Right renal pelvis (tissue), 4 donors: ENCODE measurements around the gene COL6A3. TPM values are rescaled to one million over a fixed set of nuclear protein-coding genes. Genes with fewer than 3 reads are reported as not detected.

ENCODE experiments used
- DNase-seq, 4 donors: peaks; one replicate each; pipeline ENCODE4 v3.0.0-alpha.2; 2013; ENCODE audit warnings: low read depth in 4 of 4, low spot score in 3 of 4, missing footprints in 1 of 4
- polyA plus RNA-seq, 4 donors: library from polyadenylated mRNA; unstranded; fragments of 120-200 nt; gene quantifications; one replicate each; pipeline ENCODE4 v1.2.1, GENCODE V29; 2013; ENCODE audit not compliant: insufficient read length in 4 of 4

COL6A3 gene
- polyA plus RNA-seq, 4 donors, result 233 to 270 (median 248) TPM

DNA sequence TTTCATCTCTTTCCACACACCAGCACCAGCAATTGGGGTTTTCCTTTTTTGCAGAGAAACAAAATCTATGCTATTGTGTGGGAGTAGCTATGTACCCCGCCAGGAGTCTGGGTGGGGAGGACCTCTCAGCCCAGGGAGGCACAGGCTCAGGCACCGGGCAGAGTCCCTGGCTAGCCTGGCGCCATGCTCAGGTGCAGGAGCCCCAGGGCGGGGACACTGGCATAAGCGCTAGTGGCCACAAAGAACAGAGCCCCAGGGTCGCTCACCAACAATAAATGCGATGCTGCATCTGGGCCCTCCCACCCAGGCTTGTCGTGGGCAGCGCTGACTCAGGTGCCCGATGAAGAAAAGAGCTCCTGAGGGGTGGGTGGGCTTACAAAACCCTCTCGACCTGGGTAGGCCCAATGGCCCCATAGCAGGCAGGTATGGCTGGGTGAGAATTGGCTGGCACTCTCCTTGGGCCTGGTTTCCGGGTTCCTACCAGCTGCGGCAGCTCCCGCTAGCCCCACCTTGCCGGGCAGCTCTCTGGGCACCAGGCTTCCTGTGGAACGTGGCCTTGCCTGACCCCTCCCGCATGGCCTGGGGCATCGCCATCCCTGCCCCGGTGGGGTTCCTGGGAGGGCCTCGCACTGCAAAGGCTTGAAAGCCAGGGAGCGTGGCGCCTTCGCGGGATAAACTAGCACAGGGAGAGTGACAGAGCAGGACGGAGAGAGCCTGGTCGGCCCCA, 31.8 kb upstream of the COL6A3 start:
- DNase-seq, result no peak

DNA sequence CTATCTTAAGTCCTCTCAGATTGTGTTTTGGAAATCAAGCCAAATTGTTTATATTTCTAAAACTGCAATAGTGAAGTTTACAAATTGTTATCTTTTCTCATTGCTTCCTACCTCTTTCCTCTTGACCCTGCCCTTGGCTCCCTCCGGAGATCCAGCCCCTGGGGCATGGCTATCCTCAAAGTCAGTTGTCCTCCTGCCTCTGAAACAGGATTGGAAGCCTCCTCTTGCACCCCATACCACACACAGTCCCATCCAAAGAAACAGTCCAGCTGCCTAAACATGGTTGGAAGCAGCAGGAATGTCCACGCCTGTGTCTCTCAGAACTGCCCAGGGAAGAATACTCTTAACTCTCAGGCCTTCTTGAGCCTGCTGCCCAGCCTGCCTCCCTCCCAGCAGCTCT, 30.1 kb upstream of the COL6A3 start:
- no peak for DNase-seq

GRCh38 chr2:237441605-237442274, 27.8 kb upstream of the COL6A3 start:
- no peak for DNase-seq

- no peak for DNase-seq
Measured at GRCh38 chr2:237440819-237441281, 26.9 kb upstream of the COL6A3 start.

- no peak for DNase-seq
Measured at GRCh38 chr2:237438080-237438940, 24.3 kb upstream of the COL6A3 start.

DNA sequence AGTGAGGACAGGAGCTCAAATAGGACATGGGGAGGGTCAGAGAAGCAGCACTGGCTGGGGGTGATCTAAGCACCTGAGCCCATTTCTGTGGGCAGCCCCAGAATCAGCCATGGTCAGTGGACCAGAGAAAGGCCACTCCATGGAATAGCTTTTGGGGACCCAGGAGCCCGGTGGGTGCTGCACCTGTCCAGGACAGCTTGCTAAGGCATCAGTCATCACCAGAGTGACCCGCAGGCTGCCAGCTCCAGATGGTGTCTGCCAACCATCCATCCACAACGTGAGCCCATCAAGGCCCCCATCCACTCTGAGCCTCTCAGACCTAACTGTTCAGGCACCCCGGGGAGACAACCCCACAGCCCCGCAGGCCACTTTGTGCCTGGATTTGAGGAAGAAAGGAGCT, 23.6 kb upstream of the COL6A3 start:
- no peak for DNase-seq

DNA sequence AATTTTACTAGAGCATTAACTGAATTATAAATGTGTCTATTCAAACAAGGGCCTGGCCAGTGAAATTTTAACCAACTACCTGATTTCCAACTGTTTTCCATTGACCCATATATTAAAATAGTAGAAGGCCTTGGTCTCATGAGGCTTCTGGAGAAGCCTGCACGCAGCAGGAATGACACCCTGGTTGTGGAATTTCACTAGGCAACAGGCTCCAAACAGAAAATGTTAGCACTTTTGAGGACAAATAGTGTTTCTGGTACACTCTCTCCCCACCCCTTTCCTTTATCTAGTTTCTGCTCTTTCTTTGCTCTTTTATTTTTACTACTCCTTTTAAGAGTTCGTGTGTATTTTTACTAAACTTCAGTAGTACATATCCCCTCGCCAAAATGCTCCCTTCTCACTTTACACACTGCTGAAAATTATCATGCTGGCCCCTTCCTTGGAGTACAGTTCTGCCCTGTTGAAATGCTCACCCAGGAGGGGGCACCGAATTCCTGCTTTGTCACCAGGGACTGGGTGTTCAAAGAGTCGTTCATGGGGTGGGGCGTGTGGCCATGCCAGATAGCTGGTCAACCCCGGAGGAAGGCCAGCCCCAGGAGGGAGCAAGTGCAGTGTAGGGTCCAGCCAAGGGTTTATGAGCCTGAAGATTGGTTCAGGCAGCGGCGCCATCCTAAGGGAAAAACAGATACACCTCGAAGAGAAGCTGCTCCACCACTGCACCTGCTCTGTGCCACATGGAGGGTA, 22.1 kb upstream of the COL6A3 start:
- no peak for DNase-seq

DNA sequence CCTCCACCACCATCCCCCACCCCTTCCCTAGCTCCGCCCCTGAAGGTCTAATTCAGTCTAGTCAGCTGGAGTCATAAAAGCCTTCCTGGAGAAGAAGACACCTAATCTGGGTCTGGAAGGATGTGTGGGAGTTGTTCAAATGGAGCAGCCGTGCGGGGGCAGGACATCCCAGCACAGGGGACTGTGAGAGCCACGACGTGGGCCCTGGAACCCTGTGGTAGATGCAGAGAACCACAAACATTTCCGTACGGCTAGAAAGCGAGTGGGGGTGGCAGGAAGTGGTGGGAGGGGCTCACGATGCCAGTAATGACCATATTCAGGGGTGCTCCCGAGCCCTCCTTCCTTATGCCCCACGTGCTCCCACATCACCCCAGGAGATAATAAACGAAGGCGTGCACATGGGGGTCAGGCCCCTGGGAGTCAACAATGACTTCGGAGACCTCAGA, 20.9 kb upstream of the COL6A3 start:
- no peak for DNase-seq

DNA sequence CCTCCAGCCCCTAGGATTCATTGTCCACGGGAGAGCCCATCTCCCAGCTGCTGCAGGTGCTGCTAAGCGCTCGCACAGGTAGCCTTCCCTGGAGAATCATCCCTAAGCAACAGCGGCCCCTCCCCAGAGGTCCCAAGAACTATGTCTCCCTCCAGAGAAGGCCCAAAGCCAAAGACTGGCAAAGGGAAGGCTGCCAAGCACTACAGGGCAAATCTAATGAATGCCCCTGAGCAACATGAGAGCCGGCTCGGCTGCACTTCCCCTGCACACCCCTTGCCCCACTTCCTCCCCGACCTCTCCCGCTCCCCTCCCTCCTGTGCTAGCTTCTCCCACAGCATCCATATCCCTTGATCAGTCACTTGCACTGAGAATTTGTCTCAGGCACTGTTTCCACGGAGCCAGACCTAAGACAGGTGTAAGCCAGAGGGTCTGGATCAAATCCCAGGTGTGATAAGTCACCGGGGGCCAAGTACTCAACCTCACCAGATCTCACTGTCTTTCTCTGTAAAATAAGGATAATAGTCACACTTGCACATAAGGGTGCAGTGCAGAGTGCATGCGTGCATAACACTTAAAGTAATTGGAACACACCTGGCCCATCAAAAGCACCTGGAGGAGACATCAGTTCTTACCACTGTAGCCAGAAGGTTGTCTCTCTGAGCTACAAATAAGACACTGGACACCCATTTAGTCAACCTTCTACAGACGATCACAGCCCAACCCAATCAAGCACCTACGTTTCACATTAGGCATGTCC, 20.1 kb upstream of the COL6A3 start:
- DNase-seq, result no peak

GRCh38 chr2:237432484-237433092, 18.6 kb upstream of the COL6A3 start:
- no peak for DNase-seq

DNA sequence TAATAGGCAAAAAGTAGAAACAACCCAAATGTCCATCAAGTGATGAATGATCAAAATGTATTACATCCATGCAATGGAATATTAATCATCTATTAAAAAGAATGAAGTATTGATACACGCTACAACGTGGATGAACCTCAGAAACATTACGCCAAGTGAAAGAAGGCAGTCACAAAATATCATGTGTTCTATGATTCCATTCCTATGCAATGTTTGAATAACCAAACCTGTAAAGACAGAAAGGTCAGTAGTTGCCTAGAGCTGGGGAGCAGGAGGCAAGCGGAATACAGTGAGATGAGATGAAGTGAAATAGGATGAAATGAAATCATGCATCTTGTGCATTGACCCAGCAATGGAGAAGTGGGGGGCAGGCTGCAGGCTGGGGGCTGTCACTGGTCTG, 17.9 kb upstream of the COL6A3 start:
- no peak for DNase-seq

DNA sequence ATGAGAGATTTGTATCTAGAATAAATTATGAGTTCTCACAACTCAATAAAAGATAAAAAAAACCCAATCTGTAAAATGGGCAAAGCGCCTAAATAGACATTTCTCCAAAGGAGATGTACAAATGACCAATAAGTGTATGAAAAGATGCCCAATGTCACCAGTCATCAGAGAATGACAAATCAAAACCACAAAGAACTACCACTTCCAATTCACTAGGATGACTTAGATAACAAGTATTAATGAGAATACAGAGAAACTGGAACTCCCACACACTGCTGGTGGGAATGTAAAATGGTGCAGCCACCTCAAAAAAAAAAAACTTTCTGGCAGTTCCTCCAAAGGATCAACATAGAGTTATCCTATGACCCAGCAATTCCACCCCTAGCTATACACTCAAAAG, 17.4 kb upstream of the COL6A3 start:
- no peak for DNase-seq

- no peak for DNase-seq
Measured at GRCh38 chr2:237430861-237431260, 16.9 kb upstream of the COL6A3 start.

GRCh38 chr2:237429753-237430152, 15.8 kb upstream of the COL6A3 start:
- DNase-seq, result no peak

DNA sequence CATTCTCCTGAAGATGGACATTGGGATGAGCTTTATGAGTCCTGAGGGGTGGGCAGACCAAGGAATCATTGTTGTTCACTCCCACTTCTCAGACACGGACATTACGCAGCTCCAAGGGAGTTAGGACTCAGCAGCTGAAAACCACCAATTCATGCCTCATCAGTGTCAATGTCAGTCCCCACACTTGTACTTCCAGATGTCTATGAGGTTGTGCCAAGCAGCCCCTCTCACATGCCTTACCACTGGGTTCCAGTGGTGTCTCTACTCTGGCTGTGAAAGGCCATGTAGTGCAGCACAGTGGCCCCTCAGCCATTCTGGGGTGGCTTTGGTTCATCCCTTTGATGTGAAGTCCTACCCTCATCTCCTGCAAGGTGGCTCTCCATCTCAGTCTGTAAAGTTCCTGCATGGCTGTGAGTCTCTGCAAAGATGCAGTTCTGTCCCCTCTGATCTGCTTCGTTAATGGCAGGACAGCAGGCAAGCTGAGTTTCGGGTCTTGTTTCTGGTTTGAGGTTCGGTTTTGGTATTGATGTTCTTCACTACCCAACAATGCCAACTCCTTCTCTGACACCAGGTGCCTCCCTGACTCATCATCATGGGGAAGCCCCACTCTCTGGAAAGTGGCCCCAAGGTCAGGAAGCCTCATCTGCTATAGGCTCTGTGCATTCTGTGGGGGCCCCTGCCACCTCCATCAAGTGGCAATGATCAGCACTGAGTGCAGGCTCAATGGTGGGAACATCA, 14.0 kb upstream of the COL6A3 start:
- no peak for DNase-seq

DNA sequence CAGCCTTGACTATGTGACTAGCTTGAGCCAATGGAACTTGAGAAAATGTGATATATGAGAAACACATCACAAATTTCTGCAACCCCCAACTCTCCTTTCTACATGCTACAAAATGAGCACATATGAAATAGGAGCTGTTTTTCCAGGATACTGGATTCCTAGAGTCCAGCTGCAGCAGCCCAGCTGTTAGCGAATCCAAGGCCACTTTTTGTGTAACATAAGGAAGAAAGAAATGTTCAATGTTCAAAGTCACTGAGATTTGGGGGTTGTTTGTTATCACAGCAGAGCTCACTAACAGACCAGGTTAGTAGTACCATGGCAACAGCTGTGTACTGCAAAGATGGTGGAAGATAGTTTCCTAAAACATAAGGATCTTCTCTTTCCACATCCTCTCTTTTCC, 12.6 kb upstream of the COL6A3 start:
- no peak for DNase-seq

GRCh38 chr2:237425320-237425719, 11.4 kb upstream of the COL6A3 start:
- no peak for DNase-seq

DNA sequence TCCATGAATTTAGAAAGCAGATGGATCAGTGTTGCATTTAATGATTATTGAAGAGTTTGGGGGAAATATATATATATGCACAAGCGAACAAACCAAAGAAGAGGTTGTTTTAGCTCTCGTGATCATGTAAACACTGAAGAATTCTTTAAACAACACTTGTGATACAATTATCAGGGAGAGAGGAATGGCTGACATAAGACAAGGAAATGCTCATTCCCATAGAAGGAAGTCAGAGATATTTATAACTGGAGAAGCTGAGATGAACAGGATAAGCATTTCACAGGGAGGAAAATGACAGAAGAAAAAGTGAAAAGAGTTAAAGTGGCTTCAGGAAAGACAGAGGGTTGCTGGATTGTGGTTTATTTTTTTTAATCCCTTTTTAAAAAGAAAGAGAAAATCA, 10.6 kb upstream of the COL6A3 start:
- DNase-seq, result no peak

DNA sequence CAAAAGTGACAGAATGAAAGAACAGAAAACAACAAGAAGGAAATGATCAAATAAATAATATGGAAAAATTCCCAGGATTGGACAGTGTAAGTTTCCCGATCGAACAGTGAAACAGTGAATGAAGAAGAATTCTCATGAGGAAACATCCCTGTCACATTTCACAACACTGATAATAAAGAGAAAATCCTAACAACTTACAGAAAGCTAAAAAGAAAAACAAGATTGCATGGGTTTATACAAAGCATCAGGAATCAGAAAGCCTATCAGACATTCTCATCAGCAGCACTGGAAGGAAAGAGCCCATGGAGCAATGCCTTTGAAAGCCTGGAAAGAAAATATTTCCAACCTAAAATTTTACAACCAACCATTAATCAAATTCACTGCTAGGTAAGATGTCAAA, 9.9 kb upstream of the COL6A3 start:
- no peak for DNase-seq
